Amniotic epithelial cell (primary cell): Measurements from ENCODE around the gene OSER1.

Experiments used
- DNase-seq: peaks from one replicate; pipeline ENCODE4 v3.0.0-alpha.2; 2010; ENCODE audit warnings: low read depth

The OSER1 gene

GRCh38 chr20:44173846-44174245 lies 36.7 kb downstream of the OSER1 start:
- DNase-seq, result no peak

- no peak for DNase-seq
These were observed 37.5 kb downstream of the OSER1 start for GRCh38 chr20:44173116-44173515.

DNA sequence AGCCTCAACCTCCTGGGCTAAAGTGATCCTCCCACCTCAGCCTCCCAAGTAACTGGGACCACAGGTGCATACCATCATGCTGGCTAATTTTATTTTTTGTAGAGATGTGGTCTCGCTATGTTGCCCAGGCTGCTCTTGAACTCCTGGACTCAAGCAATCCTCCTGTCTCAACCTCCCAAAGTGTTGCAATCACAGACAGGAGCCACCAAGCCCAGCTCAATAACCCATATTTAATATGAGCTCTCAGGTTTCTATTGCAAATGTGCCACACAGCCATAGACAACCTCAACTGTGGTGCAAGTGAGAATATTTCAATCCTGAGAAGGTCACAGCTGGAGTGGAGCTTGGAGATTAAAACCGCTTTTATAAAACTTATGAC lies 38.0 kb downstream of the OSER1 start:
- DNase-seq, result no peak

GRCh38 chr20:44171775-44172571 lies 38.6 kb downstream of the OSER1 start:
- no peak for DNase-seq

DNA sequence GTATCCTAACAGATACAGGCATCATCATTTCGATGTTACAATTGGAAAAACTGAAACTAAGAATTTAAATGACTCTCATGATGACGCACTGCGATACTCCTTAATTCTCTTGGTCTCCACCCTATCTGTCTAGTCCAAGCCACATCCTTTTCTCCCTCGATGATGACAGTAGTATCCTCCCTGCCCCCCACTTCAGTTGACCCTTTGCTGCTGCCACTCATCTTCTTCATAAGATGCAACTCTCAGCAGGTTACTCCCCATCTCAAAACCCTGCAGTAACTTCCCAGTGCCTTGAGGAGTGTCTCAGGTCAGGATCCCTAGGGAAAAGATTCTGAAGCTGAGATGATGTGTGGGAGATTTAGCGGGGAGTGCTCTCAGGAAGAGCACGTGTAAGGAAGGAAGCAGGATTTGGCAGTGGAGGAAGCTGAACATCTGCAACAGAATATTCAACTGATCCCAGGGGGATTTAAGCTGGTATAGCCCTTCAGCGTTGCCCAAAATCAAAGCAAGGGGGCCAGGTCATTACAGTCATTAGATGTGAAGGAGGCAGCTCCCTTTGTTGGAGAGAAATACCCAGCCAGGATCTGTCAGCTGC lies 39.7 kb downstream of the OSER1 start:
- DNase-seq, result no peak

GRCh38 chr20:44167736-44168135 lies 42.8 kb downstream of the OSER1 start:
- no peak for DNase-seq

GRCh38 chr20:44166477-44166876 lies 44.1 kb downstream of the OSER1 start:
- no peak for DNase-seq

DNA sequence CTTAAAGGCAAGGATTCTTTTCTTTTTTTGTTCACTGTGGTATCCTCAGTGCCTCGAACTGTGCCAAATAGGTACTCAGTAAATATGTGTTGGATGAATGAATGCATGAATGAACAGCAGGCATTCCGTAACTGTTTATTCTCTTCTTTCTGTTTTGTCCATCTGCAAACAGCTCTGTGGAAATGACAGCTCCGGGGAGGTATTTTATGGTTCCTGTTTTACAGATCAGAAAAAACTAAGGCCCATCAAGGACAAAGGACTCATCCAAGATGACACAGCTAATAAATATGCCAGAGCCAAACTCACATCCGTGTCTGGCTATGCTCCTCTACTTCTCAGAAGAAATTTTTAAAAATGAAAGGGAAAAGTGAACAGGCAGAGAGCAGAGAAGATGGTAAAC lies 44.6 kb downstream of the OSER1 start:
- DNase-seq, result no peak

DNA sequence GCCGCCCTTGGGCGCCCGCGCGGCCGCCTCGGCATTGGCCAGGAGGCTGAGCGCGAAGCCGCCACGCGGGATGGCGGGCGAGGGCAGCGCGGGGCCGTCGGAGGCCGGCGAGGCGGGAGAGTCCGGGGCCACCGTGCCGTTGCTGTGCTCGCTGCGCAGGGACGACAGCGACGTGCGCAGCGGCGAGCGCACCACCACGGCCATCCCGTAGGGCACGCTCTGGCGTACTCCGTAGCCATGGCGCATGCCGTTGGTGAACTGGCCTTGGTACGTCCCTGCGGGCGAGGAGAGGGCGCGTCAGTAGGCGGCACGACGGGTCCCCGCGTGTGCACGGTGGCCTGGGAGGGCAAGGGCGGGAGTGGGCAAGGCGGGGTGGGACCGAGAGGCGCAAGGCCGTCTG lies 50.4 kb downstream of the OSER1 start:
- DNase-seq, result no peak

DNA sequence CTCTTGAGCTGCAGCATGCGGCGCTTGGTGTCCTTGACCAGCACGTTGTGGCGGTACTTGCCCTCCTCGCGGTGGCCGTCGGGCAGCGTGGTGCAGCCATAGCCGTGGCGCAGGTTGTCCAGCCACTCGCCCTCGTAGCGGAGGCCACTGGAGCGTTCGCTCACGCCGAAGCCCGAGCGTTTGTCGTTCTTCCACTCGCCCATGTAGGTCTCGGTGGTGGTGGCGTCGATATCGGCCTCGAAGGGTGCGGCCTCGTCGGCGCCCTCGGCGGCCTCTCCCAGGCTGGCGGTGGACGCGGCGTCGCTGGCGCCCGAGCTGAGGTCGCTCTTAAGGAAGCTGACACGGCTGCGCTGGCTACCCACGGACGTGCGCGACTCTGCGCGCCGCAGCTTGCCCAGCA lies 50.9 kb downstream of the OSER1 start:
- DNase-seq, result no peak

GRCh38 chr20:44159125-44159524 lies 51.4 kb downstream of the OSER1 start:
- DNase-seq, result no peak

DNA sequence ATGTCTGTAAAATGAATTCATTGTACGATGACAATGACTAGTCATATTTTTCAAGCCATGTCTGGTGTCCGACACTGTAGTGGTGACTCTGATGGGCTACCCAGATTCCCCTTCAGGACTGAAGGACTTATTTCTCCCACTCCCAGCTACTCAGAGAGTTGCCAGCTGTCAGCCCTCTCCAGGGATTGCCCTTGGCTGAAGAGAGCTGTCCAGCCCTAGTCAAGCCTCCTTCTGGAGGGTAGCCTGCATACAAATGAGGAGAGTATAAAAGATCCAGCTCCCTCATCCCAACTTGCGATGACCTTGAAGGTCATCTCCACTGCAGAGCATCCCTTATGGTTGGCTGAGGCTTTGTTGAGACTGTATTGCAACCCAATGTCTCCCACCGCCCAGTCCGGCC lies 53.5 kb downstream of the OSER1 start:
- no peak for DNase-seq

GRCh38 chr20:44154521-44155001 lies 56.0 kb downstream of the OSER1 start:
- DNase-seq, result no peak

DNA sequence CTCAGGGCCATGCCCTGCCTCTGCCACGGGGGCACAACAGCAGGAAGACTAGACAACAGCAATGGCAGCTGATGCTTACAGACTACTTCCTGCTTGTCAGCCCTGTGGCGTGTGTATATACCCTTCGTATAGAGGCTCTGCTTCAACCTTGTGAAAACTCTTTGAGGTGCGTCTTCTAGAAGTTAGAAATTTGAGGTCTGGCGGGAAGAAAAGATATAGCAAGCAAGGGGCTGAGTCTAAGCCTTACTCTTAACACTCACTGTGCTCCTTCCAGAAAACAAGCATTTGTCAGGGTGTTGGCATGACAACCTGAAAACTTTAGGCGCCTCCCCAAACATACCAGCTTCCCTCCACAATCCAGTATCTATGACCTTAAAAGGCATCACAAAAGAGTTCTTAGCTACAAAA lies 56.9 kb downstream of the OSER1 start:
- DNase-seq, result peak; percentile 34

- DNase-seq, result no peak
These were observed 58.8 kb downstream of the OSER1 start for GRCh38 chr20:44151621-44152416.

DNA sequence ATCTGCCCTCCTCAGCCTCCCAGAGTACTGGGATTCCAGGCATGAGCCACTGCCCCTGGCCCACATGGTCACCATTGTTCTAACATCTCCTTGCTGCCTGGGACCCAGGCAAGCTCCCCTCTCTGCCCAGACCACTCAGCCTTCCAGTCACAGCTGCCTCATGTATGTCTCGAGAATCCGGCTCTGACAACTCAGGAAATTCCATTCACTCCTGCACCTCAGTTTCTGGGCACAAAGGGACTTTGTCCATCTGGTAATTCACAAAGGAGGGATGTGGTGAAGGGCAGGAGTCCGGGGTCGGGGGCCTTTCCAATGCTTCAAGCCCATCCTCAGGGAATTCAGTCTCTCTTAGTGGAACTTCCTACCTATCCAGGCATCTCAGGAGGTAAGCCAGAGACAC lies 64.3 kb downstream of the OSER1 start:
- DNase-seq, result no peak
